OCI-LY3 (cell line): ENCODE measurements around the gene SGIP1.

Experiments
- H2AFZ ChIP-seq: fragments of 200-600, 300-600 bp; shearing (Covaris generic); 2 replicates; pipeline ENCODE4 v1.6.0; 2014; ENCODE audit warnings: antibody characterized with exemption, low read depth, low read length
- H3K27ac ChIP-seq: fragments of 200-600, 300-600 bp; sonication (generic); 2 replicates; pipeline ENCODE4 v1.5.1; 2014; ENCODE audit warnings: mild to moderate bottlenecking, low read length, moderate library complexity, mixed read lengths
- H3K27me3 ChIP-seq: fragments of 200-600, 300-600 bp; sonication (generic); 2 replicates; pipeline ENCODE4 v1.6.1; 2014; ENCODE audit warnings: low read depth, low read length, mixed read lengths
- H3K36me3 ChIP-seq: fragments of 200-600, 300-600 bp; sonication (generic); replicated peaks from 2 replicates; pipeline ENCODE3; 2014; ENCODE audit warnings: low read depth, low read length, mixed read lengths
- H3K4me1 ChIP-seq: fragments of 300-600, 200-600 bp; sonication (generic); 2 replicates; pipeline ENCODE4 v1.6.1; 2014; ENCODE audit warnings: low read length, mixed read lengths
- H3K4me2 ChIP-seq: fragments of 200-600, 300-600 bp; sonication (generic); 2 replicates; pipeline ENCODE4 v1.6.1; 2014; ENCODE audit warnings: low read length, mixed read lengths
- H3K4me3 ChIP-seq: fragments of 300-600, 200-600 bp; sonication (generic); 2 replicates; pipeline ENCODE4 v1.5.1; 2014; ENCODE audit warnings: antibody characterized with exemption, mild to moderate bottlenecking, low read length, moderate library complexity
- H3K79me2 ChIP-seq: fragments of 300-600, 200-600 bp; shearing (Covaris generic); 2 replicates; pipeline ENCODE4 v1.6.1; 2014; ENCODE audit warnings: mild to moderate bottlenecking, low read length, mixed read lengths
- H3K9ac ChIP-seq: fragments of 300-600, 200-600 bp; shearing (Covaris generic); 2 replicates; pipeline ENCODE4 v1.6.0; 2014; ENCODE audit warnings: mild to moderate bottlenecking, low read length, moderate library complexity
- H3K9me3 ChIP-seq: fragments of 200-600, 300-600 bp; shearing (Covaris generic); 2 replicates; pipeline ENCODE4 v1.6.1; 2014; ENCODE audit warnings: low read length, mixed read lengths; ENCODE audit not compliant: insufficient read depth
- H4K20me1 ChIP-seq: fragments of 200-600, 300-600 bp; sonication (generic); 2 replicates; pipeline ENCODE4 v1.6.1; 2016; ENCODE audit warnings: low read length, mixed read lengths; ENCODE audit not compliant: insufficient read depth
- CTCF ChIP-seq: fragments of 200-600, 300-600 bp; sonication (generic); IDR thresholded peaks from 2 replicates; pipeline ENCODE4 v1.5.1; 2014; ENCODE audit warnings: antibody characterized with exemption, low read length, low read depth
- EZH2phosphoT487 ChIP-seq: fragments of 200-600 bp; shearing (Covaris generic); IDR thresholded peaks from 2 replicates; pipeline ENCODE4 v1.6.1; 2018; ENCODE audit warnings: antibody characterized with exemption, mixed run types, low read depth

The SGIP1 gene

GRCh38 chr1:66526036-66526435 lies 7.9 kb upstream of the SGIP1 start:
- TF ChIP-seq EZH2phosphoT487: no peak
- no peak overlapping the region for H3K27ac ChIP-seq

GRCh38 chr1:66526991-66527390 lies 7.0 kb upstream of the SGIP1 start:
- H3K4me1 ChIP-seq: no peaks in the 10 kb centered on the region
- H4K20me1 ChIP-seq: no peaks in the 10 kb centered on the region
- no peaks in the 10 kb centered on the region for H3K36me3 ChIP-seq
- H3K27me3 ChIP-seq: no peaks in the 10 kb centered on the region
- peak overlapping the region; percentile 74; the same call in 1 of the 2 replicates for H2AFZ ChIP-seq
- no peak overlapping the region for H3K27ac ChIP-seq
- no peaks in the 10 kb centered on the region for H3K79me2 ChIP-seq
- TF ChIP-seq CTCF (no peak), EZH2phosphoT487 (no peak)
- no peak overlapping the region for H3K4me2 ChIP-seq
- no peak overlapping the region for H3K9ac ChIP-seq
- H3K4me3 ChIP-seq: no peak overlapping the region
- no peaks in the 10 kb centered on the region for H3K9me3 ChIP-seq

More at GRCh38 chr1:66526036-66526435, 7.9 kb upstream of the SGIP1 start:
- Histone ChIP-seq H3K9ac (no peak overlapping the region), H3K4me3 (no peak overlapping the region), H3K79me2 (no peaks in the 10 kb centered on the region), H3K36me3 (no peaks in the 10 kb centered on the region), H3K4me1 (no peaks in the 10 kb centered on the region), H3K4me2 (no peak overlapping the region), H2AFZ (no peak overlapping the region), H3K27me3 (no peaks in the 10 kb centered on the region), H3K9me3 (no peaks in the 10 kb centered on the region), H4K20me1 (no peaks in the 10 kb centered on the region)

DNA sequence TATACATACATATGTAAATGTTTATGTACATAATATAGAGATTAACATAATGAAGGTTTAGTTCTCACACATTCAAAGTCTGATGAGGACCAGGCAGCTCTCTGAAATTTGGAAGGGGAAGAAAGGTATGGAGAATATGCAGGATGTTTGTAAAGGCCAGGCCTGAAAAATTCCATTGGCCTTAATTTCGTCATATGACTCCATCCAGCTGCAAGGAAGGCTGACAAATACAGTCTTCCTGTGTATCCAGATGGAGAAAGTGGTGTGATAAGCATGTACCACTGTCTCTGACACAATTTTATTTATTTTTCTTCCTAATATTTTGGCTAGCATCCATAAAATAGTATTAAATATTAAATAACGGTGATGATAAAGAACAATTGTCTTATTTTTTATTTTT lies 6.3 kb upstream of the SGIP1 start:
- Histone ChIP-seq H2AFZ (no peak overlapping the region), H3K4me2 (no peak overlapping the region), H3K79me2 (no peaks in the 10 kb centered on the region), H3K4me3 (no peak overlapping the region), H3K27me3 (no peaks in the 10 kb centered on the region), H3K27ac (no peak overlapping the region), H3K4me1 (no peaks in the 10 kb centered on the region), H3K9me3 (no peaks in the 10 kb centered on the region), H4K20me1 (no peaks in the 10 kb centered on the region), H3K9ac (no peak overlapping the region), H3K36me3 (no peaks in the 10 kb centered on the region)
- no peak for TF ChIP-seq CTCF
- TF ChIP-seq EZH2phosphoT487: no peak

GRCh38 chr1:66528580-66528979 lies 5.4 kb upstream of the SGIP1 start:
- Histone ChIP-seq H3K27me3 (no peaks in the 10 kb centered on the region), H3K9ac (no peak overlapping the region), H3K27ac (no peak overlapping the region), H3K4me1 (no peaks in the 10 kb centered on the region), H3K79me2 (no peaks in the 10 kb centered on the region), H2AFZ (no peak overlapping the region), H3K4me3 (no peak overlapping the region), H3K36me3 (no peaks in the 10 kb centered on the region), H4K20me1 (no peaks in the 10 kb centered on the region), H3K4me2 (no peak overlapping the region), H3K9me3 (no peaks in the 10 kb centered on the region)
- no peak for TF ChIP-seq CTCF
- no peak for TF ChIP-seq EZH2phosphoT487

GRCh38 chr1:66532214-66532613 lies 1.7 kb upstream of the SGIP1 start:
- TF ChIP-seq EZH2phosphoT487 (no peak), CTCF (no peak)
- H3K79me2 ChIP-seq: no peaks in the 10 kb centered on the region
- H3K27ac ChIP-seq: no peak overlapping the region
- no peak overlapping the region for H3K9ac ChIP-seq
- no peak overlapping the region for H3K4me3 ChIP-seq
- no peaks in the 10 kb centered on the region for H3K36me3 ChIP-seq
- no peaks in the 10 kb centered on the region for H4K20me1 ChIP-seq
- no peak overlapping the region for H2AFZ ChIP-seq
- no peaks in the 10 kb centered on the region for H3K4me1 ChIP-seq
- H3K4me2 ChIP-seq: no peak overlapping the region
- no peaks in the 10 kb centered on the region for H3K27me3 ChIP-seq
- no peaks in the 10 kb centered on the region for H3K9me3 ChIP-seq
